ENCODE data around the gene ATP8B2.
"Not testable (repeated sequence)": the region's sequence is repeated elsewhere in the genome, so short reads cannot be mapped to it uniquely, and the experiment has no call there.

The ATP8B2 gene

DNA sequence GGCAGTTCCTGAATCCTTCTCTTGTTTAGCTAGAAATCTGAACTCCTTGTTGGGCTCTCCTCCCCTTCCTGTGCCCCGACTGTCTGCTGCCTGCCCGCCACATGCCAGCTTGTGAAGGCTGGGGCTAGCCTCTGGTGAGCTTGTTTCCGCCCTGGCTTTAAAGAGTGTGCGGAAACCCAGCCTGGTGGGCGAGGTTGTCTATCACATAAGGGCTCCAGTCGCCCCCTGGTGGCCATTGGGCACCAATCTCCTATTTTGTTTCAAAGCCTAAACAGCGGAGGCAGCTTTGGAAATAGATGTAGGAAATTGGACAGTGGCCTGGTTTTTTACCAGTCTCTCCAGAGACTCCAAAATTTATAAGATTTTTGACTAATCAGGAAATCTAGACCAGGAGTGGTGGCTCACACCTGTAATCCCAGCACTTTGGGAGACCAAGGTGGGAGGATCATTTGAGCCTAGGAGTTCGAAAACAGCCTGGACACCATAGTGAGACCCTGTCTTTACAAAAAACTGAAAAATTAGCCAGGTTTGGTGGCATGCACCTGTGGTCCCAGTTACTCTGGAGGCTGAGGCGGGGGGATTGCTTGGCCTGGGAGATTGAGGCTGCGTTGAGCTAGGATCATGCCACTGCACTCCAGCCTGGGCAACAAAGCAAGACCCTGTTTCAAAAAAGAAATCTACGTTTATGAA lies 9.8 kb downstream of the ATP8B2 start:
- DNase-seq (ENCODE audit: extremely low read depth, low read depth): peak; percentile 65

DNA sequence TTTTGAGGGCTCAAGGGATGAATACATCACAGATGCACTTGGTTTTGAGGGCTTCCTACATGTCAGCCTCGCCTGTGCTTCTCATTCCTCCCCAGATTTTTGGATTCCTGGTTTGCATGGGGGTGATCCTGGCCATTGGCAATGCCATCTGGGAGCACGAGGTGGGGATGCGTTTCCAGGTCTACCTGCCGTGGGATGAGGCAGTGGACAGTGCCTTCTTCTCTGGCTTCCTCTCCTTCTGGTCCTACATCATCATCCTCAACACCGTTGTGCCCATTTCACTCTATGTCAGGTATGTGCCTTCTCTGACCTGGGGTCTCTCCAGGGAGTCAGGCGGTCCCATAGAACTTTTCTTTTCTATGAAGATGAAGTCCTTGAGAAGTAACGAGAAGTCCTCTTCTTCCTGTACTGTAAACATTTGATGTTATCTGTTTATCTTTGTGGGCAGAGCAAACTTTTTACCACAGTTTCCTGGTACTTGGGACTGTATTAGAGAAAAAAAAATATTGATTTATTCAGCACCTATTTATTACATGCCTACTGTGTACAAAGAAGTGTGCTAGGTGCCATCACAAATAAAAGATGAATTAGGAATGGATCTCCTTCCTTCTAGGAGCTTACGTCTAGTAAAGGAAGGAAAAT lies 12.0 kb downstream of the ATP8B2 start:
- H3K4me3 ChIP-seq (replicated peaks; ENCODE audit: low read depth, low read length): no peak overlapping the region
- DNase-seq (ENCODE audit: extremely low read depth, low read depth): no peak
- TF ChIP-seq, protein P1, sequence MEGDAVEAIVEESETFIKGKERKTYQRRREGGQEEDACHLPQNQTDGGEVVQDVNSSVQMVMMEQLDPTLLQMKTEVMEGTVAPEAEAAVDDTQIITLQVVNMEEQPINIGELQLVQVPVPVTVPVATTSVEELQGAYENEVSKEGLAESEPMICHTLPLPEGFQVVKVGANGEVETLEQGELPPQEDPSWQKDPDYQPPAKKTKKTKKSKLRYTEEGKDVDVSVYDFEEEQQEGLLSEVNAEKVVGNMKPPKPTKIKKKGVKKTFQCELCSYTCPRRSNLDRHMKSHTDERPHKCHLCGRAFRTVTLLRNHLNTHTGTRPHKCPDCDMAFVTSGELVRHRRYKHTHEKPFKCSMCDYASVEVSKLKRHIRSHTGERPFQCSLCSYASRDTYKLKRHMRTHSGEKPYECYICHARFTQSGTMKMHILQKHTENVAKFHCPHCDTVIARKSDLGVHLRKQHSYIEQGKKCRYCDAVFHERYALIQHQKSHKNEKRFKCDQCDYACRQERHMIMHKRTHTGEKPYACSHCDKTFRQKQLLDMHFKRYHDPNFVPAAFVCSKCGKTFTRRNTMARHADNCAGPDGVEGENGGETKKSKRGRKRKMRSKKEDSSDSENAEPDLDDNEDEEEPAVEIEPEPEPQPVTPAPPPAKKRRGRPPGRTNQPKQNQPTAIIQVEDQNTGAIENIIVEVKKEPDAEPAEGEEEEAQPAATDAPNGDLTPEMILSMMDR (IDR thresholded peaks at IDR 0.05; ENCODE audit: low read depth, low read length, missing control alignments): no peak

More for the DNA sequence above, 9.8 kb downstream of the ATP8B2 start:
- H3K4me3 ChIP-seq (replicated peaks; ENCODE audit: low read depth, low read length): no peak overlapping the region
- TF ChIP-seq, protein P1 (IDR thresholded peaks at IDR 0.05; ENCODE audit: low read depth, low read length, missing control alignments): peak; percentile 89

DNA sequence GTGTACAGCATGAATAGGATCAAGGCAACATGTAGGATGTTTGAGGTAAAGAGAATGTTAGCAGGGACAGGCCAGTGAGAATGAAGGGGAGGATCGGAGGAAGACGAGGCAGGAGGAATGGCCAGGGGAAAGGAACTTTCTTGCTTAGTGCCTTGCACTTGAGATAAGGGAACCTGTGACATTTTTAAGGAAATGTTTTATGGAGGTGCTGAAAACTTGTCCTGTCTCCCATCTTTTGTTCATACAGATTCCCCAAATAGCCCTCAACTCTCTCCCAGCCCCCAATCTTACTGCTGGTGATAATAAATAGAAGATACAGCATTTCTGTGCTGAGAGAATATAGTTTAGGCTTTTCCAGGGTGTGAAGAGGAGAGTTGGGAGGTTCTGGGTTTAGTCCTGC lies 13.6 kb downstream of the ATP8B2 start:
- no peak for DNase-seq (ENCODE audit: extremely low read depth, low read depth)
- TF ChIP-seq, protein P1 (IDR thresholded peaks at IDR 0.05; ENCODE audit: low read depth, low read length, missing control alignments): no peak
- no peak overlapping the region for H3K4me3 ChIP-seq (replicated peaks; ENCODE audit: low read depth, low read length)

DNA sequence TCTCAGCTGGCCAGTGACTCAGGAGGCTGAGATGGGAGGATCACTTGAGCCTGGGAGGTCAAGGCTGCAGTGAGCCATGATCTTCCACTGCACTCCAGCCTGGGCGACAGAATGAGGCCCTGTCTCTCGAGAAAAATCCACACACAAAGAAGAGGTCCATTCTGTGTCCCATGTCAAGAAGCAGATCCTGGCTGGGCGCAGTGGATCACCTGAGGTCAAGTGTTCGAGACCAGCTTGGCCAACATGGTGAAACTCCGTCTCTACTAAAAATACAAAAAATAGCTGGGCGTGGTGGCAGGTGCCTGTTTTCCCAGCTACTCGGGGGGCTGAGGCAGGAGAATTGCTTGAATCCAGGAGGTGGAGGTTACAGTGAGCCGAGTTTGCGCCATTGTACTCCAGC lies 16.0 kb downstream of the ATP8B2 start:
- not testable (repeated sequence) for H3K4me3 ChIP-seq (replicated peaks; ENCODE audit: low read depth, low read length); DNase-seq (ENCODE audit: extremely low read depth, low read depth)

DNA sequence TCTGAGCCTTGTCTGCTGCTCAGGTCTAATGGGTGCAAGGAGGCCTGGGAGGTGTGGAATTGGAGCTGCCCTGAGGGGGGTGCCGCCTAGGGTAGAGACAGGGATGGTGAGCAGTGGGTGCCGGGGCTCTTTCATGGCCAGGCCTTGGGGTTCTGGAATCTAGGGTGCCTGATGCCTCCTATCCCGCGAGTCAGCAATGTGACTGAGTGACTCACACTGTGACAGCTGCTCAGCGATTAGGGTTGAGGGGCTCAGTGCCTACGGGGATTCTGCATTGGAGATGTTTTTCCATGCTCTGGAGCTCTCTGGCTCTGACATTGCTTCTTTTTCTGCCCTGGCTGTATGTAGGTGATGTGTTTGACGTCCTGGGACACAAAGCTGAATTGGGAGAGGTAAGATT lies 16.8 kb downstream of the ATP8B2 start:
- H3K4me3 ChIP-seq (replicated peaks; ENCODE audit: low read depth, low read length): no peak overlapping the region
- DNase-seq (ENCODE audit: extremely low read depth, low read depth): no peak
- TF ChIP-seq, protein P1 (IDR thresholded peaks at IDR 0.05; ENCODE audit: low read depth, low read length, missing control alignments): no peak

DNA sequence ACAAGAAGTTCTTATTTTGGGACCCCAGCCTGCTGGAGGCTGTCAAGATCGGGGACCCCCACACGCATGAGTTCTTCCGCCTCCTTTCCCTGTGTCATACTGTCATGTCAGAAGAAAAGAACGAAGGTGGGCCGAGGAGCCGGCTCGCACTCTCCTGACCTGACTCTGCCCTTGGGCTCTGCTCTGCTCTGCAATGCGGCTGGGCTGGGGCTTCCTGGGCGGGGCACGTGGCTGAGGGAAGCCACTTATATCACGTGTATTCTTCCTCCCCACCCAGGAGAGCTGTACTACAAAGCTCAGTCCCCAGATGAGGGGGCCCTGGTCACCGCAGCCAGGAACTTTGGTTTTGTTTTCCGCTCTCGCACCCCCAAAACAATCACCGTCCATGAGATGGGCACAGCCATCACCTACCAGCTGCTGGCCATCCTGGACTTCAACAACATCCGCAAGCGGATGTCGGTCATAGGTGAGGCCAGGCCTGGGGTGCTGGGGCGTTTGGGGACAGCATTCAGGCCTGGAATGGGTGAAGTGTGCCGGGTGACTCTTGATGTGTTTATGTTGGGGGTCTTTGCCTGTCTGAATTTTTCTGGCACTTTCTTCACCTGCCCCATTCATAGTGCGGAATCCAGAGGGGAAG lies 17.6 kb downstream of the ATP8B2 start:
- no peak for DNase-seq (ENCODE audit: extremely low read depth, low read depth)
- no peak overlapping the region for H3K4me3 ChIP-seq (replicated peaks; ENCODE audit: low read depth, low read length)
- TF ChIP-seq, protein P1 (IDR thresholded peaks at IDR 0.05; ENCODE audit: low read depth, low read length, missing control alignments): no peak

Data from HFF-Myc (cell line).